HG03159 (cell line): ENCODE data around the gene SLC6A6.

ENCODE experiments used
- ATAC-seq: cut with Tn5 transposase; IDR thresholded peaks from one replicate; pipeline ENCODE4 v1.9.1; 2021; ENCODE audit warnings: mild to moderate bottlenecking, moderate library complexity; ENCODE audit not compliant: unreplicated experiment

The SLC6A6 gene

DNA sequence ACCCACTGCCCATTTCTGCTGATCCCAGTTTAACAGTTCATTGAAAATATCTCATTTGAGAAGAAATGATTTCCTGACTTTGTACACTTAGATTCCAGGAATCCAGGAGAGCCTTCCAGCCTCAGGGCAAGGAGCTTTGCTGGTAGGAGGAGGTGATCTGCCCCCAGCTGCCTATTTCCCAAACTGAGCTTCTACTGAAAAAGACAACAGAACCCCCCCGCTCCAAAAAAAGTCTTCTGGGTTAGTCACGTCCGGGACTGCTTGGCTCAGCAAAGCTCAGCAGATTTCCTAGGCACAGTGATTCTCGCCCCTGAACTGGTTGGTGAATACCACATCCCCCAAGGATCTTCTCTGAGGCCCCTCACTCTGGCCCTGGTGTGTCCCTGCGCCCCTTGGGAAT, 13.1 kb downstream of the SLC6A6 start:
- ATAC-seq = no peak

- ATAC-seq = no peak
These were observed 14.0 kb downstream of the SLC6A6 start for GRCh38 chr3:14416453-14416852.

GRCh38 chr3:14418296-14419250, 16.2 kb downstream of the SLC6A6 start:
- no peak for ATAC-seq

DNA sequence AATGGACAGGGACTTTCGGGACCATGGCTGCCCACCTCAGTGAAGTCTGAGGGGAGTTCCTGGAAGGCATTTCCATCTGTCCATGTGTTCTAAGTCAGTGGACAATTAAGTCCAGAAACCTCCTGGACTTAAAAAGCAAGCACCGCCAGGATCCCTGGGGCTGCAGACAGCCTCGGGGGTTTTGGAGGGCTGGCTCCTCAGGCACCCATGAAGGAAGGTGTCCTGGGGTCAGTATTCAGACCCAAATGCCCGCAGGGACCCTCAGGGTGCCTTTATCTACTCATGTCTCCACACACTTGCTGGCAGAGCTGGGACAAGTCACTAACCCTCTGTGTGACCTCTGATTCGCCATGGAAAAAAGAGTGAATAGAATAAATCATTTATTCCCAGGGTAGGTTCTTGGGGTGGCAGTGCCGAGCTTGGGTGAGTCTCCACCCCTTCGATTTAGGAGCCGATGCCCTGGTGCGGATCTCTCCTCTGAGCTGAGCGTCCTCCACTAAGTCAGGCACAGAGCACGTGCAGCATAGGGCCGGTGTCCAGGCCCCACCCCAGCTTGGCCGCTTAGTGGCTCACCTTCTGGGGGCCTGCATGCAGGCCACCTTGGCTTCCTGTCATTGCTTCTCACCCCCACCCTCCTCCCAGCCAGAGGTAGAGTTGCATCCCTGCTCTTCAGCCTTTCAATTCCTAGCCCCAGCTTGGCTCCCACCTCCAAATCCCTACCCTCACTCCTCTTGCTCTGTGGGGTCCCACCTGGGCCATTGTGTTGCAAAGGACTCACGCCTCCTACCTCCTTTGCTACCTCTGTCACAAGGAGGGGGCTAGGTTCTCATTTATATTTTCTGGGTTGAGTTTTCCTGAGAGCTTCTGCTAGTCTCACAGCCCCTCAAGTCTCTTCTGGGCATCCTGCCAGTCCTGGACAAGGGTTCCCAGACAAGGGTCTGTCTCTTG, 19.9 kb downstream of the SLC6A6 start:
- no peak for ATAC-seq

GRCh38 chr3:14423197-14423743, 20.9 kb downstream of the SLC6A6 start:
- ATAC-seq = no peak

GRCh38 chr3:14423963-14424362, 21.6 kb downstream of the SLC6A6 start:
- ATAC-seq = no peak

- ATAC-seq = no peak
These were observed 22.5 kb downstream of the SLC6A6 start for GRCh38 chr3:14424711-14425580.

DNA sequence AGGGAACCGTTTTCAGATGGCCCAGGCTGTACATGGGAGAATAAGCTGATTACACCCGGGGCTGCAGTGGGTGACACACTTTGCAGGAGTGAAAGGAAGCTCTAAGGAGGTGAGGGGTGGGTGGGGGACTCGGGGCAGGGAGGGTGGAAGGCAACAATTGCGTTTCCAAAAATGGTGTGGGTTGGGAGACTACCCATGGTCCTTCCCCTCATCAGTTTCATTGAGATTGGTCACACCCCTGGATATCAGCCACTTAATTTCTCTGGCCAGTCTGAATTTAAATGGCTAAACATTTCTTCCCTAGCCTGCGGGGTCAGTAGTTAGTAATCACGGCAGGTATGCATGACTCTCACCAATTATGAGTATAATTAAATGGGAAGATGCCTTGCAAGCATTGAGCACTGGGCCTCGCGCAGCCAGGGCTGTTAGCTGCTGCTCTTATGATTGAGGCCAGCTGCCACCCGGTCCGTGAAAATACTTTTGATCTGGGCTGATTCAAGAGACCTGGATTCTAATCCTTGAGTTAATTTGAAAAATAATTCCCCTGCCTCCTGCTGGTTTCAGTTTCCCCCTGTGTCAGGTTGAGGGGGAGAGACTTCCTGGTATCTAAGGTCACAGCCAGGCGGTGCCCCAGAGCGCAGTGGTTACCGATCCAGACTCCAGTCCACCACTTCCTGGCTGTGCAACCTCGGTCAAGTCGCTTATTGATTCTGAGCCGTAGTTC, 23.3 kb downstream of the SLC6A6 start:
- ATAC-seq = peak; percentile 57

GRCh38 chr3:14426305-14426620, 23.9 kb downstream of the SLC6A6 start:
- no peak for ATAC-seq

DNA sequence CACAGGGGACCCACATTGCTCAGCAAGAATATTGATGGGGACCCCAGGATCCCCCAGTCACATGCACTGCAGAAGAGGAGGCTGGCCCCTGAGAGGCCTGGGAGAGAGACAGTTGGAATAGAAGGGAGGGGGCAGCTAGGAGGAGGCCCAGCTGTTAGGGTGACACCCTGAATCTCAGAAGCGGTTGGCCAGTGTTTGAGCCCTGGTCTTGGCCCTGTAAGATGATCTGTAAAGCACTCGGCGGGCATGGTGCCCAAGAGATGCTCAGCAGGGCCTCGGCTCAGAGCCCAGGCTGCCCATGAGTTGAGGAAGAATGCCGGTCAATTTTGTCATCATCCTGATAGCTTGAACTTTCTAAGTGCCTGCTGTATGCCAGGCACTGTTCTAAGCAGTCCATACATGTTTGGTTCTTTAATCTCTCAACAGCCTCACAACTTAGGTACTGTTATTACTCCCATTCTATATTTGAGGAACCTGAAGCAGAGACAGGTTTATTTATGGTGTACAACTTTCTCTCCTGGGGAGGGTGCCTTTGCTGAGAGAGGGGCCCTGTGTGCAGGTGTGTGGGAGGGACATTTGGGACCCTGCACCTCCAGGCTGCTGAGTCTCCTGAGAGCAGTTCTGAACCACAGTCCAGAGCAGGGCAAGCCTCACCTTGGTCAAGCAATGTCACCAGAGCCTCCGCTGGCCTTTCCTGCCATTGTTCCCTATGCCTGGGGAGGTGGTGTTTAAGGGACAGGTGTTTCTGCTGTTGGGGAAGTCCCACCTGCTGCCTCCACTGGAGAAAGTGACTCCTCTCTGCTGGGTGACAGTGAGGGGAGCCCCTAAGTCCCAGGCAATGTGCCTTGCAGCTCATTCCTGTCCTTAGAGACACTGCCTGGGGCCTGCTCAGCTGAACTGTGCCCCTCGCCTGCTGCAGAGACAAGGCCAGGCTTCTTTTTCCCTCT, 26.0 kb downstream of the SLC6A6 start:
- ATAC-seq = no peak

- ATAC-seq = no peak
These were observed 26.8 kb downstream of the SLC6A6 start for GRCh38 chr3:14429237-14429636.

GRCh38 chr3:14429640-14430039, 27.2 kb downstream of the SLC6A6 start:
- ATAC-seq = no peak

GRCh38 chr3:14430053-14430452, 27.6 kb downstream of the SLC6A6 start:
- no peak for ATAC-seq

GRCh38 chr3:14430706-14431451, 28.5 kb downstream of the SLC6A6 start:
- no peak for ATAC-seq

DNA sequence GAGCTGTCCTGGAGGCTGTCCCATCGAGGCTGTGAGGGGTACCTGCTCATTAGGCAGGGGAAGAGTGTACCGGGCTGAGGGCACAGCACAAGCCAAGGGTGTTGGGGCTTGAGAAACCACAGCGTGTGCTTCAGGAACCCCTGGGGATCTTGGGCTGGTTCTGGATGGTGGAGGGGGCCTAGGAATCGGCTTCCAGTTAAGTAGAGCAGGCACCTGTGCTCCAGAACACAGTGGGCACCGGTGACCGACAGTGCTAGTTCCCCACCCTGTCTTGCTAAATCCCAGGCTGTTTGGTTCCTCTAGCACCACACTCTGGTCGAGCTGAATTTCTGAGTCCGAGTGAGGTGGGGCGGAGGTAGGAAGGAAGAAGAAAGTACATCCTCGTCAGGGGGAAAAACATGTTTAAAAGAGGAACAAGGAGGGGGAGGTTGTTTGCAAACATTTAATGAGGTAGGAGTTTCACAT, 29.1 kb downstream of the SLC6A6 start:
- ATAC-seq = peak; percentile 29

- peak; percentile 79 for ATAC-seq
These were observed 29.8 kb downstream of the SLC6A6 start for GRCh38 chr3:14431917-14432834.

DNA sequence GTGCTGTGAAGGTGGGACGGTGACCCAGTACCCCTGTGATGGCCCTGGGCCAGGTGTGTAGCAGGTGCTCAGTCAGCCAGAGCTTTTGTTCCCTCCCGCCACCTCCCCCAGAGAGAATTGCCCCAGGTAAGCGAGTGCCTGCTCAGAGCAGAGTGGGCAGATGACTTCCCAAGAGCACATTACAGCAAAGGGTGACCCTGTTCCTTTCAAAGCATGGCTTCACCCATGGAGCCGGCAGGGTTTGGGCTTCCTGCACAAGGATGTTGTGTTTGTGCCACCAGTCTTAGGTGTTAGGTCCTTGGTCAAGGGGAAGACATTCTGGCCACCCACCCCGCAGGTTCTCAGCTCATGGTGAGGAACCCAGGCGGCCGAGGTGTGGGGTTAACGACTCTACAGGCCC, 30.7 kb downstream of the SLC6A6 start:
- no peak for ATAC-seq
